Measurements from ENCODE around the gene XRN1.

DNA sequence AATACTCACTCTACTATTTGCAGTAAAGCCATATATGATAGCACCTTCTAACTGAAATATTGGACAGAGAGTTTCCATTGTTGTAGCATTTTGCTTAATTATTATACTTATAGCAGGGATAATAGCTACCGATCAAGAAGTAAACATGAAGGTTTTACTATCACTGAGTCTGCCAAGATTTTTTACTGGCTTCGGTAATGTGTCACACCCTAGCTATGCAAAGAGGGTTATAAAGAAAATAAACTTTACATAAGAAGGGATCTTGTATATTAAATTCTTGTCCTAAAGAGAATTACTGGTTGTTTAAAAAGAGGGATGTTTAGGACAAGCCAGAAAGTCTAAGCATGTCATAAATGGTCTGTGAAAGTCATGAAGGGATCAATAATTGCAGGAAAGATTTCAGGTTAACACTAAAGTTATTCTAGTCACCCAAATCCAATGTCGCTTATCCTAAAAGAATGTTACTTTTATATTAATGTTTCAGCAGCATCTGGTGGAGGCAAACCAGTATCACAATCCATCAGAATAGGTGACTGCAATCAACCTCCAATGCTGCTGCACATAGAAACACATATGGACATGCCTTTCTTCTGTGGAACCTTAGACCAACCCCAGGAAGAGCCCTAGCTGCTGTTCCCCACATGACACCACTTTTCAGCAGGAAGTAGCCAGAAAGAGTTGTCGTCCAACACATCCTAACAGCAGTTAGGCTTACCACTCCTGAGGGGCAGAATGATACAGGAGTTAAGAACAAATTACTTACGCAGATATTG is 159.8 kb downstream of the XRN1 start:
- TF ChIP-seq POLR2A (IDR thresholded peaks at IDR 0.05; ENCODE audit: control extremely low read depth in 1 of 2, low read depth in 2 of 2, low read length in 2 of 2) (no peak), CHD2 (IDR thresholded peaks at IDR 0.05; ENCODE audit: low read length) (no peak), MAX (IDR thresholded peaks at IDR 0.05) (no peak), CREB1 (IDR thresholded peaks at IDR 0.05) (no peak), POLR2AphosphoS5 (IDR thresholded peaks at IDR 0.05; ENCODE audit: low read depth, low read length) (no peak), TEAD4 (IDR thresholded peaks at IDR 0.05; ENCODE audit: low read depth, low read length) (no peak), TBP (IDR thresholded peaks at IDR 0.05; ENCODE audit: low read depth, low read length) (no peak), EP300 (IDR thresholded peaks at IDR 0.05; ENCODE audit: borderline replicate concordance in 1 of 2, low read depth in 2 of 2, low read length in 2 of 2) (no peak), RFX5 (IDR thresholded peaks at IDR 0.05; ENCODE audit: borderline replicate concordance, low read depth, low read length) (no peak), SUZ12 (IDR thresholded peaks at IDR 0.05; ENCODE audit: low read length) (no peak), TAF1 (IDR thresholded peaks at IDR 0.05; ENCODE audit: low read depth, low read length) (no peak)
- TF ChIP-seq, protein P1, sequence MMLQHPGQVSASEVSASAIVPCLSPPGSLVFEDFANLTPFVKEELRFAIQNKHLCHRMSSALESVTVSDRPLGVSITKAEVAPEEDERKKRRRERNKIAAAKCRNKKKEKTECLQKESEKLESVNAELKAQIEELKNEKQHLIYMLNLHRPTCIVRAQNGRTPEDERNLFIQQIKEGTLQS (IDR thresholded peaks at IDR 0.05; ENCODE audit: insufficient read depth, low read depth, low read length) = no peak
- TF ChIP-seq, protein P2, sequence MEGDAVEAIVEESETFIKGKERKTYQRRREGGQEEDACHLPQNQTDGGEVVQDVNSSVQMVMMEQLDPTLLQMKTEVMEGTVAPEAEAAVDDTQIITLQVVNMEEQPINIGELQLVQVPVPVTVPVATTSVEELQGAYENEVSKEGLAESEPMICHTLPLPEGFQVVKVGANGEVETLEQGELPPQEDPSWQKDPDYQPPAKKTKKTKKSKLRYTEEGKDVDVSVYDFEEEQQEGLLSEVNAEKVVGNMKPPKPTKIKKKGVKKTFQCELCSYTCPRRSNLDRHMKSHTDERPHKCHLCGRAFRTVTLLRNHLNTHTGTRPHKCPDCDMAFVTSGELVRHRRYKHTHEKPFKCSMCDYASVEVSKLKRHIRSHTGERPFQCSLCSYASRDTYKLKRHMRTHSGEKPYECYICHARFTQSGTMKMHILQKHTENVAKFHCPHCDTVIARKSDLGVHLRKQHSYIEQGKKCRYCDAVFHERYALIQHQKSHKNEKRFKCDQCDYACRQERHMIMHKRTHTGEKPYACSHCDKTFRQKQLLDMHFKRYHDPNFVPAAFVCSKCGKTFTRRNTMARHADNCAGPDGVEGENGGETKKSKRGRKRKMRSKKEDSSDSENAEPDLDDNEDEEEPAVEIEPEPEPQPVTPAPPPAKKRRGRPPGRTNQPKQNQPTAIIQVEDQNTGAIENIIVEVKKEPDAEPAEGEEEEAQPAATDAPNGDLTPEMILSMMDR (IDR thresholded peaks at IDR 0.05; ENCODE audit: control extremely low read depth in 1 of 3, insufficient read depth in 1 of 3, low read depth in 1 of 3, low read length in 3 of 3) = no peak
- TF ChIP-seq, protein P3, sequence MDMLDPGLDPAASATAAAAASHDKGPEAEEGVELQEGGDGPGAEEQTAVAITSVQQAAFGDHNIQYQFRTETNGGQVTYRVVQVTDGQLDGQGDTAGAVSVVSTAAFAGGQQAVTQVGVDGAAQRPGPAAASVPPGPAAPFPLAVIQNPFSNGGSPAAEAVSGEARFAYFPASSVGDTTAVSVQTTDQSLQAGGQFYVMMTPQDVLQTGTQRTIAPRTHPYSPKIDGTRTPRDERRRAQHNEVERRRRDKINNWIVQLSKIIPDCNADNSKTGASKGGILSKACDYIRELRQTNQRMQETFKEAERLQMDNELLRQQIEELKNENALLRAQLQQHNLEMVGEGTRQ (IDR thresholded peaks at IDR 0.05; ENCODE audit: low read length) = no peak
